Nephron progenitor cell (in vitro differentiated cells): ENCODE results near the gene KRTAP10-6.

Experiments used
- DNase-seq: peaks from one replicate; pipeline ENCODE4 v3.0.0; 2021
- H3K27ac Mint-ChIP-seq: 2 replicates; pipeline ENCODE4 v1.8.0; 2021; ENCODE audit warnings: mild to moderate bottlenecking, moderate library complexity, mixed read lengths
- H3K27me3 Mint-ChIP-seq: 2 replicates; pipeline ENCODE4 v1.8.0; 2021; ENCODE audit warnings: mild to moderate bottlenecking, low read depth, mixed read lengths; ENCODE audit not compliant: poor library complexity
- H3K36me3 Mint-ChIP-seq: 2 replicates; pipeline ENCODE4 v1.8.0; 2021; ENCODE audit warnings: low read depth, mixed read lengths
- H3K4me1 Mint-ChIP-seq: 2 replicates; pipeline ENCODE4 v1.8.0; 2021; ENCODE audit warnings: mixed read lengths
- H3K4me3 Mint-ChIP-seq: 2 replicates; pipeline ENCODE4 v1.8.0; 2021; ENCODE audit warnings: mild to moderate bottlenecking, moderate library complexity, mixed read lengths
- H3K9me3 Mint-ChIP-seq: 2 replicates; pipeline ENCODE4 v1.8.0; 2021; ENCODE audit warnings: mild to moderate bottlenecking, moderate library complexity, mixed read lengths
- TF ChIP-seq, protein P1 (sequence below): fragments of 200-600 bp; sonication (generic); IDR thresholded peaks from 2 replicates; pipeline ENCODE4 v1.5.0; 2021; ENCODE audit warnings: antibody characterized with exemption

The KRTAP10-6 gene

DNA sequence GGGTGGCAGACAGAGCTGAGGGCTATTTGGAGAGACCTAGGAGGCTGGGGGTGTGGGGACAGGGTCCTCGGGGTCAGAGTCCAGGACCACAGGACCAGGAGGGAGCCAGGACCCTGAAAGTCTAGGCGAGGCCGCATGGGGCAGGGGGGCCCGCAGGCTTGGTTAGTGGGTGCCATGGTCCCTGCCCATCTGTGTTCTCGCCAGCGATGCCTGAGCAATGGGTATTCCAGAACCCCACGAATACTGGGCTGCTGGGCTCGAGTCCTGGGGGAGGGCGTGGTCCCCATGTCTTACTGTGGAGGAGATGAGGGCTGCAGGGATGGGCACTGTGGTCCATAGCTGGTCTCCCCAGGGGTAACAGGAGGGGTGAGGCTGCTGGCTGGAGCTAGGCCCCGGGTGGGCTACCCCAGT is 2.0 kb downstream of the KRTAP10-6 start:
- no peak overlapping the region for H3K4me3 Mint-ChIP-seq
- no peak for DNase-seq

DNA sequence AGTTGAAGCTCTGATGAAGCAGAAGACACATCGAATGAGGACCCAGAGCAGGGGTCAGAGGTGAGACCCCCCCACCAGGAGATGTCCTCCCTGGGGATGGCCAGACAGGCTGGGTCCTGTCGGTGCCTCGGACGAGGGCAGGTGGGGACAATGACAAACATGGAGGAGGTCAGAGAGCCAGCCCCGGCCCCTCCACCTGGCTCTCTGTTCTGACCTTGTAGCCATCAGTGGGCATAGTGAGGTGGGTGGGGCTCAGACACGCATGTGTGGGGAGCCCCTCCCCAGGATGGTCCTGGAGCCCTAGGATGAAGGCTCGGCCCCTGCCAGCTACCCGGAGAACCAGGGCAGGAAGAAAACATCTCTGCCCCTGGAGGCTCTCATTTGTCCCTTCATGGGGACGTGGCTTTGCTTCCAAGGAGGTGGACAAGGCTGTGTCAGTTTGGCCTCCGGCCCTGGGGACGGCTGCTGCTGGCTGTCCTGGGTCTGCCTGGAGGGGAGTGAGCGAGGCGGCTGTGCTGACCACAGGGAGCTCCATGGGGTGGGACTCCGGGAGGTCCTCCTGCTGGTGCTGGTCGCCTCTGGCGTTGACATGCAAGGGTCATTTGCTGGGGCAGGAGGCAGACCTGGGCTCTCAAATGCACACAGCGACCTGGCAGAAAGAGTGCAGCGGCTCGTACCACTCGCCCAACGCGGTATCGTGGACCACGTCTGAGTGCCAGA is 2.6 kb downstream of the KRTAP10-6 start:
- TF ChIP-seq, protein P1, sequence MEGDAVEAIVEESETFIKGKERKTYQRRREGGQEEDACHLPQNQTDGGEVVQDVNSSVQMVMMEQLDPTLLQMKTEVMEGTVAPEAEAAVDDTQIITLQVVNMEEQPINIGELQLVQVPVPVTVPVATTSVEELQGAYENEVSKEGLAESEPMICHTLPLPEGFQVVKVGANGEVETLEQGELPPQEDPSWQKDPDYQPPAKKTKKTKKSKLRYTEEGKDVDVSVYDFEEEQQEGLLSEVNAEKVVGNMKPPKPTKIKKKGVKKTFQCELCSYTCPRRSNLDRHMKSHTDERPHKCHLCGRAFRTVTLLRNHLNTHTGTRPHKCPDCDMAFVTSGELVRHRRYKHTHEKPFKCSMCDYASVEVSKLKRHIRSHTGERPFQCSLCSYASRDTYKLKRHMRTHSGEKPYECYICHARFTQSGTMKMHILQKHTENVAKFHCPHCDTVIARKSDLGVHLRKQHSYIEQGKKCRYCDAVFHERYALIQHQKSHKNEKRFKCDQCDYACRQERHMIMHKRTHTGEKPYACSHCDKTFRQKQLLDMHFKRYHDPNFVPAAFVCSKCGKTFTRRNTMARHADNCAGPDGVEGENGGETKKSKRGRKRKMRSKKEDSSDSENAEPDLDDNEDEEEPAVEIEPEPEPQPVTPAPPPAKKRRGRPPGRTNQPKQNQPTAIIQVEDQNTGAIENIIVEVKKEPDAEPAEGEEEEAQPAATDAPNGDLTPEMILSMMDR, result no peak
- Mint-ChIP-seq H3K4me3 (no peak overlapping the region), H3K4me1 (peaks cover 28% of the 10 kb centered on the region), H3K36me3 (no peaks in the 10 kb centered on the region), H3K27me3 (peaks cover 6% of the 10 kb centered on the region), H3K9me3 (peaks cover 28% of the 10 kb centered on the region), H3K27ac (no peak overlapping the region)
- DNase-seq, result no peak

More for the DNA sequence above, 2.0 kb downstream of the KRTAP10-6 start:
- no peaks in the 10 kb centered on the region for H3K36me3 Mint-ChIP-seq
- no peak overlapping the region for H3K27ac Mint-ChIP-seq
- peaks cover 33% of the 10 kb centered on the region for H3K4me1 Mint-ChIP-seq
- H3K9me3 Mint-ChIP-seq, result peaks cover 28% of the 10 kb centered on the region
- TF ChIP-seq, protein P1, result no peak
- H3K27me3 Mint-ChIP-seq, result peaks cover 4% of the 10 kb centered on the region

DNA sequence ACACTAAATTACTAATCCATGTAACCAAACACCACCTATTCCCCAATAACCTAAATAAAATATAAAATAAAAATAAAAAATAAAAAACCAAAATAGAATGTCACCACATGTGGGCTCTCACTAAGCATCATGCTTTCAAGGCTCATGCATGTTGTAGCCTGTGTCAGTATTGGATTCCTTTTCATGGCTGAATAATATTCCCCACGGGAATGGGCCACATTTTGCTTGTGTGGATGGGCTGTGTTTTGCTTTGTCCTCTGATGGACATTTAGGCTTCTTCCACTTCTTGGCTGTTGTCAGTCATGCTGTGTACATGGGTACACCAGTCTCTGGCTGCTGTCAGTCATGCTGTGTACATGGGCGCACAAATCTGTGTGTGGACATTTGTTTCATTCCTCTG is 3.2 kb downstream of the KRTAP10-6 start:
- Mint-ChIP-seq H3K9me3 (peaks cover 28% of the 10 kb centered on the region), H3K4me3 (no peak overlapping the region), H3K27ac (no peak overlapping the region), H3K4me1 (peaks cover 22% of the 10 kb centered on the region), H3K27me3 (peaks cover 6% of the 10 kb centered on the region), H3K36me3 (no peaks in the 10 kb centered on the region)
- TF ChIP-seq, protein P1, result no peak
- no peak for DNase-seq

DNA sequence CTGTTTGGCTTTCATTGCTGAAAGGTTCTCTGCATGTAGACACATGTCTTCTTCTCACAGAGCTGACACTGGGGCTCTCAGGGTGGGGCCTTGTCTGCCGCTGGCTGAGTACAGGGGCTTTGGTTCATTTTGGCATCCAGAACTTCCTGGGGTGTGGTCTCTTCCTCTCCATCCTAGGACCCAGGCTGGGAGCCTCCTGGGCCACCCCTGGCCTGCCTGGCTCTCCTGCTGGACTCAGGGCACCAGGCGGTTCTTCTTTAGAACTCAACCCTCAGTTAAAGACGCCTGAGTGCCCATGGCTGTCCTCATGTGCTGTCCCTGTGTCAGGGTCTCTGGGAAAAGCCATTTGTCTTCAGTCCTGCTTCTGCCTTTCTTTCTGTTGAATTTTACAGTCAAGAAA is 6.4 kb downstream of the KRTAP10-6 start:
- DNase-seq, result no peak
- H3K4me1 Mint-ChIP-seq, result peaks cover 11% of the 10 kb centered on the region
- H3K27me3 Mint-ChIP-seq, result peaks cover 9% of the 10 kb centered on the region
- H3K27ac Mint-ChIP-seq, result no peak overlapping the region
- H3K4me3 Mint-ChIP-seq, result no peak overlapping the region
- H3K36me3 Mint-ChIP-seq, result peaks cover 5% of the 10 kb centered on the region
- TF ChIP-seq, protein P1, result no peak
- peaks cover 51% of the 10 kb centered on the region for H3K9me3 Mint-ChIP-seq

DNA sequence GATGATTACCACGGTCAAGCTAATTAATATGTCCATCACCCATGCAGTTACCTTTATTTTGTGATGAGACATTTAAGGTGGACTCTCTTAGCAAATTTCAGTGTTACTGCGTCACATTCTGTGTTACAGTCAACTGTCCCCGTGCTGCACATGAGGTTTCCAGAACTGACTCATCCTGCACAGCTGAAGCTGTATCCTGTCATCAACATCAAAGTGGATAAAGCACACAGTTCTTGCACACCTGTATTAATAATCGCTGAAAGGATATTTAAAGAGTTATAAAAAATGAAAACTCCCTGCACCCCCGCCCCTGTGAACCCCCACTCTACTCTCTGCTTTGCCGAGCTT is 8.5 kb downstream of the KRTAP10-6 start:
- TF ChIP-seq, protein P1, result no peak
- Mint-ChIP-seq H3K27me3 (peaks cover 9% of the 10 kb centered on the region), H3K9me3 (peaks cover 68% of the 10 kb centered on the region), H3K4me1 (peaks cover 9% of the 10 kb centered on the region), H3K27ac (no peak overlapping the region), H3K36me3 (peaks cover 5% of the 10 kb centered on the region), H3K4me3 (no peak overlapping the region)
- no peak for DNase-seq
